AG04450 (cell line): ENCODE data around the gene STMN1. TPM values are rescaled to one million over a fixed set of nuclear protein-coding genes. Genes with fewer than 3 reads are reported as not detected.

ENCODE experiments used
- CTCF ChIA-PET: fragments of 300-600, 350-600 bp; formaldehyde crosslinking; extraction: SDS; loops from one replicate; lab custom pipeline; 2022; ENCODE audit warnings: antibody characterized with exemption, inconsistent platforms; lab: Charles Lee
- POLR2A ChIA-PET: fragments of 350-600 bp; formaldehyde crosslinking; extraction: SDS; loops from one replicate; lab custom pipeline; 2021; ENCODE audit warnings: antibody characterized with exemption, inconsistent platforms; lab: Yijun Ruan, JAX
- DNase-seq: peaks from one replicate; pipeline ENCODE4 v3.0.0-alpha.2; 2011; ENCODE audit warnings: low read depth, low spot score
- H3K27ac ChIP-seq: one replicate; pipeline ENCODE4 v1.5.1; 2012; ENCODE audit warnings: low read depth, low read length, control low read depth
- H3K27me3 ChIP-seq: one replicate; pipeline ENCODE4 v1.6.0; 2012; ENCODE audit warnings: low read length; ENCODE audit not compliant: control insufficient read depth, insufficient read depth
- H3K4me3 ChIP-seq: 2 replicates; pipeline ENCODE4 v1.5.1; 2011; ENCODE audit warnings: mild to moderate bottlenecking, low read depth, low read length, control low read depth
- H3K9me3 ChIP-seq: 2 replicates; pipeline ENCODE4 v1.5.1; 2012; ENCODE audit warnings: low read length; ENCODE audit not compliant: control insufficient read depth, insufficient read depth
- CTCF ChIP-seq: IDR thresholded peaks from 2 replicates; pipeline ENCODE4 v1.5.1; 2011; ENCODE audit warnings: low read depth, low read length, control low read depth, inconsistent platforms
- polyA plus RNA-seq: library from polyadenylated mRNA; depleted of rRNA; stranded (reverse); fragments of >200 nt; gene quantifications from 2 replicates; pipeline ENCODE4 v1.2.3, GENCODE V29; 2011

STMN1 gene
- polyA plus RNA-seq, 1 experiment: 176 TPM

DNA sequence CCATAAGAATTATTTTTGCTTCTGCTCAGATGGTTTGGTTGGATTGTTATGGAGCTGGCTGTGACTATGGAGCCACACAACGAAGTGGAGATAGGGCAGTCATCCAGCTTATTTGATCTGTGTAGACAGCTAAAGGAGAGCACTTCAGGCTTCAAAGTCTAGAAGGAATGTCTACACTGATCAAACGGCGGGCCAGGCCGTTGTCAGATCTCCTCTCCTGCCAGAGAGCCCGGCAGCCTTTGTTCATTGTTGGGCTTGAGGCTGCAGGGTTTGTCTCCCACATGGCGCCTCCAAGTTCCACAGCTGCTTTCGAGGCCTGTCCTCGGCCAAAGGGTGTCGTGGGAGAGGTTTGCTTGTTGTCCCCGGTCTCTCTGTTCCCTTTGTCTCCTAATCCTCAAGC, 2.8 kb upstream of the STMN1 start:
- POLR2A ChIA-PET: no interaction called here
- no peak for DNase-seq
- Histone ChIP-seq H3K4me3 (no peak overlapping the region), H3K27ac (no peak overlapping the region), H3K27me3 (no peaks in the 10 kb centered on the region), H3K9me3 (no peaks in the 10 kb centered on the region)
- CTCF ChIA-PET: no interaction called here
- TF ChIP-seq CTCF: no peak

DNA sequence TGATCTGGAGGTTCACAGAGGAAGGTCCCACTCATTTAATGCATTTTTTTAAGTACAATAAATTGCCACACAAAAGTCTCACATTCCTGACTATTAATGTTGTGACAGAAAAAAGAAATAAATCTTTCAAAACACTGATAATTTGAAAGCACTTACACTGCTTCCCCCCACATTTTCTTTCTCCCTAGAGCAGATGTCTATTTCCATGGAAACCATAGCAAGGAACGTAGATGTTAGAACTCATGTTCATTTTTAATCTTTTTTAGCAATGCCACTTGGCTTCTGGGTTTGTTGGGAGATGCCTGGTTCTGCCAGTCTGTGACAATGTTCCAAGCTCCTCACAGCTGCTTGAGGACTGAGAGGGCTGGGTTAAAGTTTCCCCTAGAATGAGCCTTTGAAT, 1.9 kb upstream of the STMN1 start:
- no peak for DNase-seq
- H3K4me3 ChIP-seq: no peak overlapping the region
- H3K27ac ChIP-seq: no peak overlapping the region
- POLR2A ChIA-PET: no interaction called here
- no peak for TF ChIP-seq CTCF
- H3K9me3 ChIP-seq: no peaks in the 10 kb centered on the region
- CTCF ChIA-PET: interaction anchor here (0.5 kb wide), 1 partner anchor 89 kb away, joined by 4 read pairs; the partner anchor contains the start of gene PAFAH2
- no peaks in the 10 kb centered on the region for H3K27me3 ChIP-seq

DNA sequence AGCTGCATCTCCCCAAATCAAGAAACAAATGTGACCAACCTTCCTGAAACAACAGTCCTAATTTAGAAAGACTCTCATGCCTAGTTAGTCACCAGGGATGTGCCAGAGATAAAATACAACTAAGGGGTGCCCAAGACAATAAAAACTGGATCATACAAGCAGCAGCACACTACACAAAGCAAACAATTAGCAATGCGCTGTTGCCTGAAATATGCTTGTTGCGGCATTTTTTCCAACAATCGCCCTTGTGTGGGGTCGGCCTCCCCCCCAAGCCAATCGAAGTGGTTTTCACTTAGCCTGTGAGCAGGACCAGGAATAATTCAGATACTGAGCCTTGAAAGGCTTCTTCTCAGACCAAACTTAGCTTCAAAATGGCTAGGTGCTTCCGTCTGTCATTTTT, 1.4 kb upstream of the STMN1 start:
- no peak for DNase-seq
- H3K27ac ChIP-seq: no peak overlapping the region
- ChIA-PET POLR2A (interaction anchor here (0.6 kb wide), 1 partner anchor 90 kb away, joined by 4 read pairs; the partner anchor contains the start of gene PAFAH2), CTCF (interaction anchor here (0.7 kb wide), 1 partner anchor 12 kb away, joined by 3 read pairs; no protein-coding TSS in a partner anchor)
- no peaks in the 10 kb centered on the region for H3K9me3 ChIP-seq
- TF ChIP-seq CTCF: no peak
- no peaks in the 10 kb centered on the region for H3K27me3 ChIP-seq
- no peak overlapping the region for H3K4me3 ChIP-seq

DNA sequence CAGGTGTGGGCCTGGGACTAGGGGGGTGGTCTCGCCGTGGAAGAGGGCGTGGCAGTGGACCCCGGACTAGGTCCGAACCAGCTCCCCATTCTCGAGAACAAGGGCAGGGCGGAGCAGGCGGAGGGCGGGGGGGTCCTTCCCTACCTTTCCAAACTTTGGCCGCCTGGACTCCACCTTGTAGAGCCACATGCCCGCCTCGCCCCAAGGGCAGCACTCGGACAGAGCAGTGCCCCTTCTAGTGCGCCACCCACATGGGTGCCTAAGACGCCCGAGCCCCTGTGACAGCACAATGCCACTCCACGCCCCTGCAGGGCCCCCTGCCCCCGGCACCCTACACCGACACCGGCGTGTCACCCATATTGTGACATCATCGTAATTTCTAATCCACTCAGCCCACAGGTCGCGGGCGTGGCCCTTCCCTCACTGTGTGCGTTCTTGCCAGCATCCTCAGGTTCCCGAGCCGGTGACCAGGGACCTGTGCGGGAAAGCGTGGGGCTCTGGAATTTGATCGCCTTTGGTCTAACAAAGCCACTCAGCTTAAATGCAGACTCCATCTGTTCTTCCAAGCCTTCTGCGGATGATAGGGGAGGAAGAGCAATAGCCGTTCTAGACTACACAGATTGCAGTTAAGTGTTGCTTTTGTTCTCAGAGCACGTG, 553 bp upstream of the STMN1 start:
- no peaks in the 10 kb centered on the region for H3K27me3 ChIP-seq
- DNase-seq: no peak
- no peak overlapping the region for H3K27ac ChIP-seq
- H3K9me3 ChIP-seq: no peaks in the 10 kb centered on the region
- ChIA-PET POLR2A (interaction anchor here (0.6 to 3.5 kb wide), 2 partner anchors 11 to 178 kb away, joined by 3 to 16 read pairs; no protein-coding TSS in a partner anchor), CTCF (no interaction called here)
- H3K4me3 ChIP-seq: peak overlapping the region; percentile 65
- TF ChIP-seq CTCF: no peak

DNA sequence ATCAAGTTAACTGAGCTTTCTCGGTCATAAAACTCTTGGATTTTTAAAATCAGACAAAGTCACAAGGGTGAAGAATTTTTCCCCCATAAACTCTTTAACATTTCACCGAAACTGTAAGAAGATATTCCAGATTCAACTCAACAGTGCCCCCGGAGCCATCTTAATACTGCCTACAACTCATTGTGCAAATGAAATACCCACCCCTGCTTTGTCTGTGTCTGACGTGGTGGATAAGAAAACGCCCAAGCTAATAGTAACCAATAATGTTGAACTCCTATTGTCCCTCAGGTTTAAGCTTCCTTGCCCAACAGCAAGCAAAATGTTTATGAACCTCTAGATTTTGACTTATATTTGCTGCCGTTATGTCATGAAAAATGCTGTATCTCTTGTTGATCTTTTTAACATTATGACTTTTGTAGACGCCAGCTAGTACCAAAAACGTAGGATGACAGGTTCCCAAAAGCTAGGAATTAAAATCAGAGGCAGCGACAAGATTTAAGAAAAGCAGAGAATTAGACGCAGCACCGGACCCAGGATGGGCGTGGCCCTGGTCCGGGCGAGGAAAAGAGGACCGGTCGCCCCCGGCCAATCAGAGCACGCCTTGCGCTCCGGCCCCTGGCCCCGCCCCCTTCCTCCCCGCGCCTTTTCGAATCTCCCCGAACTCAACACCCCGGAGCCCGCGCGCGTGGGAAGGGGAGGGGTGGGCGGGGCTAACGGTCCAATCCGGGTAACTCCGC, 1.1 kb downstream of the STMN1 start:
- Histone ChIP-seq H3K27me3 (no peaks in the 10 kb centered on the region), H3K9me3 (no peaks in the 10 kb centered on the region), H3K4me3 (peak overlapping the region; percentile 65), H3K27ac (peak overlapping the region; percentile 75)
- ChIA-PET POLR2A (interaction anchor here (0.5 to 3.5 kb wide), 8 partner anchors 9 to 197 kb away, joined by 3 to 16 read pairs (median 4); partner anchors contain the start of genes MTFR1L, PAFAH2 and PAQR7), CTCF (interaction anchor here (0.6 to 3.6 kb wide), 7 partner anchors 8 to 112 kb away, joined by 3 to 74 read pairs (median 5); partner anchors contain the start of gene PAFAH2)
- DNase-seq: peak; percentile 74
- peak; percentile 34 for TF ChIP-seq CTCF
